Adrenal gland (tissue), 12 donors: ENCODE data around the gene GALNTL6. TPM values are rescaled to one million over a fixed set of nuclear protein-coding genes. Genes with fewer than 3 reads are reported as not detected.

Source experiments
- DNase-seq, 7 donors: peaks; one replicate each; pipeline ENCODE4 v3.0.0-alpha.2; 2019 to 2020
- H3K27ac ChIP-seq, 5 donors: fragments of 200-600 bp; sonication (generic) in 4 of 5; 1 replicate in 3 of 5; 2 replicates in 2 of 5; pipeline versions ENCODE4 v1.5.1 to v1.8.0; 2016 to 2020; ENCODE audit warnings: mild to moderate bottlenecking in 1 of 5
- H3K27me3 ChIP-seq: fragments of 200-600 bp; 2 replicates; pipeline ENCODE4 v1.8.0; 2021
- H3K36me3 ChIP-seq, 2 donors: fragments of 200-600 bp; replicated peaks in 1 of 2; 1 replicate in 1 of 2; 2 replicates in 1 of 2; pipeline versions ENCODE4 v1.5.1 to v1.8.0; 2018 to 2022
- H3K4me1 ChIP-seq, 2 donors: fragments of 200-600 bp; replicated peaks in 1 of 2; 1 replicate in 1 of 2; 2 replicates in 1 of 2; pipeline versions ENCODE4 v1.5.1 to v1.8.0; 2018 to 2021
- H3K4me3 ChIP-seq, 4 donors: fragments of 200-600 bp; sonication (generic) in 3 of 4; one replicate each; pipeline ENCODE4 v1.5.1; 2016 to 2018
- H3K9me3 ChIP-seq, 3 donors: fragments of 200-600 bp; sonication (generic) in 1 of 3; replicated peaks in 1 of 3; 1 replicate in 2 of 3; 2 replicates in 1 of 3; pipeline versions ENCODE4 v1.5.1 to v1.8.0; 2016 to 2021
- CTCF ChIP-seq, 6 experiments: fragments of 450-650 bp in 4 of 6; fragments of 200-600 bp in 2 of 6; sonication (generic) in 1 of 6; IDR thresholded peaks; 1 replicate in 5 of 6; 2 replicates in 1 of 6; pipeline versions ENCODE4 v1.5.1 to v1.8.0; 2016 to 2021; ENCODE audit warnings: antibody characterized with exemption in 6 of 6, mild to moderate bottlenecking in 2 of 6, moderate library complexity in 1 of 6
- POLR2A ChIP-seq, 2 donors: fragments of 450-650 bp; IDR thresholded peaks; one replicate each; pipeline ENCODE4 v1.6.1; 2017; ENCODE audit warnings: antibody characterized with exemption in 2 of 2, mild to moderate bottlenecking in 2 of 2, moderate library complexity in 1 of 2
- WGBS, 4 donors: extraction: QIAGEN DNeasy Blood & Tissue Kit in 2 of 4; methylation state at CpG; one replicate each; pipeline versions ENCODE4 v1.1.5 to v1.1.7; 2013 to 2017; 5-methylcytosine and 5-hydroxymethylcytosine counted together
- intact Hi-C, 2 donors: fragments of 100-400 bp; cut with DNase I; formaldehyde crosslinking; loops; one replicate each; pipeline versions ENCODE4 v1.14.1 to v1.15.0; 2022 to 2023
- polyA plus RNA-seq, 3 donors: library from polyadenylated mRNA; stranded (reverse); fragments of 200-250 nt in 2 of 3; fragments of 350-450 nt in 1 of 3; fragmentation: Illumina TruSeq in 1 of 3; extraction: RNeasy Lipid Tissue Mini Kit (QIAGEN cat#74804) in 1 of 3; gene quantifications; one replicate each; pipeline ENCODE4 v1.2.3, GENCODE V29; 2013 to 2014
- total RNA-seq, 9 donors: library from RNA; depleted of rRNA in 4 of 9; stranded (reverse); fragments of >200 nt in 4 of 9; fragments of 120-200 nt in 1 of 9; fragmentation: NEBNext Ultra II Directional in 1 of 9; extraction: Animal tissue kit (Norgen Biotek cat#: 25700) in 1 of 9; gene quantifications; one replicate each; pipeline versions ENCODE4 v1.1.0 to v1.2.4, GENCODE V29; 2013 to 2023
- donor health status: healthy with polysubstance abuse.
- donor health status: Bipolar disorder and iron deficiency.
- donor health status: DM: yes; HTN: yes; CAD: no.
- donor health status: DM: no; HTN: no; CAD: no.
- donor health status: DM: no; HTN: no; CAD: no.
- donor health status: DM: yes; HTN: yes; CAD: no.

The GALNTL6 gene
- total and polyA plus RNA-seq, 12 donors, result 0.10 to 0.96 (median 0.42) TPM; not detected in 1

DNA sequence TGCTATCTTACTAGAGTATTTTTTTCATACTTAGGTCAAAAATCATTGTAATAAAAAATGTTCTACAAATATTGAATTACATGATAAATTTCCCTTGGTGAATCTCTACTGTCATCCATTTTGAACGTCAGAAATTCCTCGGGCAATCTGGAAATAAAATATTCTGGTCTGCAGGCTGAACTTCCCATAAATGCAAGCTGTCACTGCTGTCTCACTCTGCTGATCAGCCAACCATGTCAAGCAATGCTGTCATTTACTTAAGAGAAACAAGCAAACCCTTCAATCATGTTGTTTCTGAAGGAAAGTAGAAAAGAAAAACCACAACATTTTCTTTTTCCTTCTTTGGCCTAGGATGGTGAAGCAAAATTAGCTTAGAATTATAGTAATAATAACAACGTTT is 841.3 kb downstream of the GALNTL6 start:
- Histone ChIP-seq H3K36me3 (no peaks in the 10 kb centered on the region), H3K27ac (no peak overlapping the region), H3K4me1 (no peaks in the 10 kb centered on the region), H3K9me3 (no peaks in the 10 kb centered on the region), H3K27me3 (no peaks in the 10 kb centered on the region), H3K4me3 (no peak overlapping the region)
- TF ChIP-seq POLR2A (IDR thresholded peaks at IDR 0.05) (no peak), CTCF (IDR thresholded peaks at IDR 0.05) (no peak)
- WGBS, 4 donors, result 32 to 51% (median 44%) methylated on average over 3 of the region's 3 CpGs
- no peak for DNase-seq
- intact Hi-C loops, result no loop called here

- intact Hi-C loops, result no loop called here
- no peaks in the 10 kb centered on the region for H3K27me3 ChIP-seq
- H3K4me1 ChIP-seq, result no peaks in the 10 kb centered on the region
- H3K27ac ChIP-seq, result no peak overlapping the region
- no peaks in the 10 kb centered on the region for H3K36me3 ChIP-seq
- H3K9me3 ChIP-seq, result no peaks in the 10 kb centered on the region
- no peak for DNase-seq
- WGBS, 4 donors, result 70 to 81% (median 76%) methylated on average over 5 of the region's 5 CpGs
- no peak overlapping the region for H3K4me3 ChIP-seq
- TF ChIP-seq POLR2A (IDR thresholded peaks at IDR 0.05) (no peak), CTCF (IDR thresholded peaks at IDR 0.05) (no peak)
Observed at GRCh38 chr4:172656055-172656454, 842.9 kb downstream of the GALNTL6 start.

- H3K27ac ChIP-seq, result no peak overlapping the region
- H3K9me3 ChIP-seq, result no peaks in the 10 kb centered on the region
- H3K4me3 ChIP-seq, result no peak overlapping the region
- no peak for DNase-seq
- WGBS, 4 donors, result 32 to 39% (median 38%) methylated on average over 6 of the region's 6 CpGs
- H3K4me1 ChIP-seq, result no peaks in the 10 kb centered on the region
- TF ChIP-seq POLR2A (IDR thresholded peaks at IDR 0.05), result no peak
- TF ChIP-seq CTCF (IDR thresholded peaks at IDR 0.05), result no peak
- H3K36me3 ChIP-seq, result no peaks in the 10 kb centered on the region
- H3K27me3 ChIP-seq, result no peaks in the 10 kb centered on the region
- intact Hi-C loops, result no loop called here
Observed at GRCh38 chr4:172657081-172657480, 843.9 kb downstream of the GALNTL6 start.

DNA sequence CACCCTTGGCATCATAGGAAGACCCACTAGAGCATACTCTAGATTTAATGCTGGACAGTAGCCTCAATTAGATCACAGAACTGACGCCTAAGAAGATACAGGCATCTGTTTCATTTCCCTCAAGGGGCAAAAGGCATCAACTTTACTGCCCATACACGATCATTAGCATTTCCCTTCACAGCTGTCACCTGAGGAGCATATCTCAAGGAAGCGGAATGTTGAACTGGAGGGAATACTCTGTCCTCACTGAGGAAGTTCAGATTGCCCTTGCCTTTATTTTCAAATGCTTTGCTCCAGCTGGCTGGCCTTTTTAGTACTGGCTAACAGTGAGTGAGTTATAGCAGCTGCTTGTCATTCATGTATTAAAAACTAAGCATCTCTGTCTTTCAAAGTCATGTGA is 847.0 kb downstream of the GALNTL6 start:
- DNase-seq, result no peak
- 54 to 59% (median 56%) methylated on average over 3 of the region's 3 CpGs for WGBS, 4 donors
- no peak for TF ChIP-seq POLR2A (IDR thresholded peaks at IDR 0.05)
- Histone ChIP-seq H3K27me3 (no peaks in the 10 kb centered on the region), H3K9me3 (no peaks in the 10 kb centered on the region), H3K4me3 (no peak overlapping the region), H3K4me1 (no peaks in the 10 kb centered on the region), H3K27ac (no peak overlapping the region), H3K36me3 (no peaks in the 10 kb centered on the region)
- intact Hi-C loops, result no loop called here

DNA sequence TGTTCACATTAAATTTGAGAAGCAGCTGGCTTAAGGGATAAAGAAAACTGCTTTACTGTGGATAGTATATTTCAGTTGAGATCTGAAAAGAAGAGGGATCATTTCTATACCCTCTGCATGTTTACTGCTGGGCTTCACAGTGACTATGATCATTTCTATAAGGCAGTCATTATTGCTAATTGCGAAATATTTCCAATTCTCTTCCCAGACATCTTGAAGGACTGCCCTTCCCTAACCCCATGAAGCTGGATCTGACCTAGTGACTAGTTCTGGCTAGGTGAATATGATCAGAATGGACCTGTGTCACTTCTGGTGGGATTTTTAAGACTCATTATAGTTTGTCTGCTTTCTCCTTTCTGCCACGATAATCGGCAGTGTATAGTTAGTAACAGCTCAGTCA is 848.9 kb downstream of the GALNTL6 start:
- intact Hi-C loops, result no loop called here

More for the DNA sequence above, 848.9 kb downstream of the GALNTL6 start:
- DNase-seq, result no peak
- no peaks in the 10 kb centered on the region for H3K9me3 ChIP-seq
- no peaks in the 10 kb centered on the region for H3K4me1 ChIP-seq
- H3K27me3 ChIP-seq, result no peaks in the 10 kb centered on the region
- no peak overlapping the region for H3K4me3 ChIP-seq
- H3K27ac ChIP-seq, result no peak overlapping the region
- no peaks in the 10 kb centered on the region for H3K36me3 ChIP-seq
- WGBS, 4 donors, result 88 to 92% (median 91%) methylated on average over 3 of the region's 3 CpGs
- TF ChIP-seq CTCF (IDR thresholded peaks at IDR 0.05), result no peak
